ENCODE data around the gene NLK.
"Not testable (repeated sequence)": the region's sequence is repeated elsewhere in the genome, so short reads cannot be mapped to it uniquely, and the experiment has no call there.

The NLK gene

DNA sequence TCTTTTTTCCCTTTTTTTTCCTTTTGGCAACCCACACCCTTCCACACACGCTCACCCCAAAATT is at the start of gene NLK:
TSS of gene NLK (plus strand) at position 21 of the 64 bp plus-strand sequence. CDS start 197 bp downstream, outside the sequence.
- DNase-seq (ENCODE audit: low read depth in 2 of 2): no peak

DNA sequence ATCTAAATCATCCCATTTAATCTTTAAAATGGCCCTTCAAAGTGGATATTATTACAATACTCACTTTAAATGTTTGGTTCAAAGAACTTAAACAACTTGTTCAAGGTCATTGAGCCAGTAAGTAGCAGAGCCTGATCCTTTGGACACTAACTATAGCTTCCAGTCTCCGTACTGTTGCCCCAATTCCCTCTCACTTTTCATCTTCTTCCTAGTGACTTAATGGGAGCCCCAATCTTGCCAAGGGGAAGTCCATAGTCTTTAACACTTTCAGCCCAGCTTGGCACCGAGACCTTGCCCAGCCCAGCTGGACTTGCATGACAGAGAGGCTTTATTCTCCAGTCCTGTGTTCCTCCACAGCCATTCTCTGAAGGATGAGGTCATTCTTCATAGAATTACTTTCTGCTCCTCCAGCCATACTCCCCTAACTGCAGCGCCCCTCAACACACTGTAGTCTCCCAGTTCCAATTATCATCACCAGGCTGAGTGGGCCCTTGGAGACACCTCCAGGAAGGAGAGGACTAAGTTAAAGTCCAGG is 49.2 kb upstream of the NLK start:
- no peak for DNase-seq (ENCODE audit: low read depth in 2 of 2)

DNA sequence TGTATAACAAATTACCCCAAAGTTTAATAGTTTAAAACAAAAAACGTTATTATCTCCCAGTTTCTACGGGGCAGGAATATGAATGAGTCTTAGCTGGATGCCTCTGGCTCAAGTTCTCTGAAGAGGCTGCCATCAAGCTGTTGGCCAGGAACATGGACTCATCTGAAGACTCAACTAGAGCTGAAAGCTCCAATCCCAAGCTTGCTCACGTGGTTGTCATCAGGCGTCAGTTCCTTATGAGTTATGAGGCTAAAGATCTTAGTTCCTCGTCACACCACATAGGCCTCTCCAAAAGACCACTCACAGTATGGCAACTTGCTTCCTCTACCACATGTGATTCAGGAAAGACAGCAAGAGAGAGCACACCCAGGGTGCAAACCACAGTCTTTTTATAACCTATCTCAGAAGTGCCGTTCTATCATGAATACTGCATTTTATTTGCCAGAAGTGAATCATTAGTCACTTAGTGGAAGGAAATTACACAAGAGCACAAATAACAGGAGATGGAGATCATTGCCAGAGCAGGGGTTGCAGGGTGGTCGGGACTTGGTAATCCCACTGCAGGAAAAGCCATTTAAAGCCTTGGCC is 48.7 kb upstream of the NLK start:
- no peak for DNase-seq (ENCODE audit: low read depth in 2 of 2)

DNA sequence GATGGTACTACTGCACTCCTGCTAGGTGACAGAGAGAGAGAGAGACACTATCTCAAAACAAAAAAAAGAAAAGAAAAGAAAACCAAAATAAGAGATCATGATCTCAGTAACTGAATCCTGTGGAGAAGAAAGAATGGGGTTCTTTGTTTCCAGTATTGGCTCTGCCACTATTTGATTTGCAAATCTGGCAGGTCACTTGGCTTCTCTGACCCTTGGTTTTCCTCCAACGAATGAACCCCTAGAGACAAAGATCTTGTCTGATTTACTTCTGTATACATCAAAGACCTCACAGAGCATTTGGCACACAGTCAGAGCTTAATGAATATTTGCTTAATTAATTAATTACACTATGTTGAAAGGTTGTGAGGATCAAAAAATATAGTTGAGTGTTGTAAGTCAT is 47.9 kb upstream of the NLK start:
- no peak for DNase-seq (ENCODE audit: low read depth in 2 of 2)

DNA sequence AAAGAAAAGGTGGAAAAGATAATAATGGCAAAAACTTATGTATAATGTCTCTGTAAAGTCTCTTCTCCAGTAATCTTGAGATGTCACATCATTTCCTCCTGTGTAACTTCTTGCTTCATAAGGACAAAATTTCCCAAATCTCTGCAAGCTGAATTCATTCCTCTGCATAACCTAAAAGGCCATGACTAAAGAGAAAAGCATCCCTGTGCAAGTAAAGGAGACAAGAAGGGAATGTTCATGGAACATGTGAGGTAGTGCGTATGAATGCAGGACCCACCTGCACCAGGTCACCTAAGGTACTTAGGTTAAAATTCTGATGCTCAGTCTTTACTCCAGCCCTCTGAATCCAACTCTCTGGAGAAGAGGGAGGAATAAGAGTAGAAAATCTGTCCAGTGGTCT is 46.9 kb upstream of the NLK start:
- DNase-seq (ENCODE audit: low read depth in 2 of 2): no peak

DNA sequence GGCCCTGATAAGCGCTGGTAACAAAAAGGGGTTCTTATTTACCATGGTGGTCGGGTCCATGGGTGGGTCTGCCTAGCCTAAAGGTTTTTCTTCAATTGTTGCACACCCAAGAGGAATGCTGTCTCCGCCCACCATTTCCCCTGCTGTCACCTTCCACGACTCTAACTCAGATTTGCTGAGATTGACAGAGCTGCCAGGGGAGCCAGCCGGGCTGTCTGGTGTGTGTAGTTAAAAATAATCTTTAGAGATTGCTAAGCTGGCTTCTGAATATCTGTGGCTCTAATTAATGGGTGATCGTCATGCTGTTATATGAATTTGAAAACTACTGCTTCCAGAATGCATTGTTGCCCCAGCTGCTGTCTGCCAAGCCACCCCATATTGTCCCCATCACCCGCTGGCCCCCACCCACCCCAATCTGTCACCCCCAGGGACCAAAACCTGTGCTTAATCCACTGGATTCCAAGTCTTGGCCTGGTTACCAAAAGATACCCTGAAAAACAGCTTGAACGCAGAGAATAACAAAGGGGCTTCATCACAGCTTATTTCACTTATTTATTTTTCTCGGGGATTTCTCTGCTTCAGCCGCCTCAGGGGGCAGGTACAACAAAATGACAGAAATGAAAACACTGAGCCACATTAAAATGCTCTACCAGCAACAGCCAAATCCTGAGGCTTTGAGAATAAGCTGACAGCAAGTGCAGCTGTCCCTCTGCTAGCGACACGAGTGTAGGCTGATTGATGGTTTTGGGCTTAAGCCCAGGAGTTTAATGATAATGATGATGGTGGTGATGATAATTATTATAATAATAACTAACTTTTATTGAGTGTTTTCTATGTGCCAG is 46.1 kb upstream of the NLK start:
- DNase-seq (ENCODE audit: low read depth in 2 of 2): no peak

DNA sequence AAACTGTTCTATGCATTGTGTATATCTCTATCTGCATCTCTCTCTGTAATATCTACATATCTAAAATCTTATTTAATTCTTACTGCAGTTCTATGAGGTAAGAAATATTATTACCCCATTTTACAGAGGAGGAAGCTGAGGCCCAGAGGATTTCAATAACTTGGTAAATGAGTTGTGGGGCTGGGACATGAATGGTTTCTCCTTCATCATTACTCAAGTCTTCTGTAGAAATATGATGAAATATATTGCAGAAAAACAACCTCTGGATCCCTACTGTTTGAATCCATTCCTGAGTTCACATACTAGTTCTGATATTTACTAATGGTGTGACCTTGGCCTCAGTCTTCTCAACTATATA is 45.5 kb upstream of the NLK start:
- DNase-seq (ENCODE audit: low read depth in 2 of 2): no peak

DNA sequence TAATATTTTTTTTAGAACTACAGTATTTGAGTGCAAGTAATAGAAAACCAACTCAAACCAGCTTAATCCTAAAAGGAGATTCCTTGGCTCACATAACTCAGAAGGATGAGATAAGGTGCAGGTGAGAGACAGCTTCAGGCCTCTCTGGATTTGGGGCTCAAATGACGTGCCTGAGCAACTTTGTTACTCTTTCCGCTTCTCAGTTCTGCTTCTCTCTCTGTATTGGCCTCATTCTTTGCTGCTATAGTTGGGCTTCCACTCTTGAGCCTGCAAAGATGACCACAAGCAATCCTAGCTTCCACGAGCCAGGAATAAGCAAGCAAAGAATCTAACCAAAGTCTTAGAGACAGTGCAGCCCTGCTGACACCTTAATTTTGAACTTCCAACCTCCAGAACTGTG is 45.0 kb upstream of the NLK start:
- no peak for DNase-seq (ENCODE audit: low read depth in 2 of 2)

DNA sequence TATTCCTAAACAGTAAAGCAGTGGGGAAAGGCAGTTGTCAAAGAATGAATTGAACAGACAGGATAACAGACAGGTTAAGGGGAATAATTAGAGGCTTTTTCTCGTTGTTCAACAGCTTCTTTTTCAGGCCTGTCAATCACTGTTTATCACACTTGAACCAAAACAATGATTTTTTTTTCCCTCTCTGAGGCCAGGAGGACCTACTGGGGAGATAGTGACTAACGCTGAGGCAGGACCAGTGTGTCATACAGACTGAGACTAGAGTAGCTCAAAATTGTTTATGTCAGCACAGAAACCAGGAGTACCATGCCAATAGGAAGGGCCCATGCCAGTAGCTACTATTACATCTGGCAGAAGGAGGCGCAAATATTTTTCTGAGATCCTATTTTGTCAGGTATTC is 41.3 kb upstream of the NLK start:
- DNase-seq (ENCODE audit: low read depth in 2 of 2): no peak

DNA sequence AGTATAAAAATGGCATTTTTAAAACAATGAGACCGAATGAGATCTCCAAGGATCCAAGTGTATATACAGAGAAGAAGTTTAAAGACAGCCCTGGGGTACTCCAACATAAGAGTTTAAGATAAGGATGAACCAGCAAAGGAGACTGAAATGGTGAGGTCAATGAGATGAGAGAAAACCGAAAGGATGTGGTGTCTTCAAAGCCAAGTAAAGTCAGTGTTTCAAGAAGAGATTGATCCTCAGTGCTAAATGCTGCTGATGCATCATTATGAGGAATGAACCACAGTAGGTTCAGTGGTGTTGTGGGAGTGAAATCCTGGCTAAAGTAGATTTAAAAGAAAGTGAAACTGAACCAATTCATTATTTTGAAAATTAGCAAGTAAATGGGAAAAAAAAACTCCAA is 38.1 kb upstream of the NLK start:
- DNase-seq (ENCODE audit: low read depth in 2 of 2): no peak

DNA sequence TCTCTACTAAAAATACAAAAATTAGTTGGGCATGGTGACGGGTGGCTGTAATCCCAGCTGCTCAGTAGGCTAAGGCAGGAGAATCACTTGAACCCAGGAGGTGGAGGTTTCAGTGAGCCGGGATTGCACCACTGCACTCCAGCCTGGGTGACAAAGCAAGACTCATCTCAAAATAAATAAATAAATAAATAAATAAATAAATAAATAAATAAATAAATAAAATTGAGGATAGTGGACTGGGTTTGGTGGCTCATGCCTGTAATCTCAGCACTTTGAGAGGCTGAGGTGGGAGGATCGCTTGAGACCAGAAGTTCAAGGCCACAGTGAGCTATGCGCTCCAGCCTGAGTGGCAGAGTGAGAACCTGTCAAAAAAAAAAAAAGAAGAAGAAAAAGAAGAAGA is 34.6 kb upstream of the NLK start:
- not testable (repeated sequence) for DNase-seq (ENCODE audit: low read depth in 2 of 2)

DNA sequence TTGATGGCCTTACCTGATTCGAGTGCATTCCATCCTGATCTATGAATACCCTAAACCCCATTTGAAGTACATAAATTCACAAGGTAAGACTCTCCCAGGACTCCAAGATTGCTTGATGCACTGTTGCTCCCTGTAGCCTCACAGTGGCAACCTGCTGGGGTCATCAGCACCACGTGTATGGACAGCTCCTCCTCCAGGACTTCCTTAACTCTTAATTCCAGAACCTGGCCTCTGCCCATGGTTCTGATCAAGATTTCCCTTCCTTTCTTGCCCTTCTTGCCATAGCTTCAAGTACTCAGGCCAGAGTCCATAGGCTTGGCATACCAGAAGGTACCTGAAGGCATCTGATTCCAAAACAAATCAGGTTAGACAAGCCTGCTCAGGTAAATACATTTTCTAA is 34.0 kb upstream of the NLK start:
- no peak for DNase-seq (ENCODE audit: low read depth in 2 of 2)

DNA sequence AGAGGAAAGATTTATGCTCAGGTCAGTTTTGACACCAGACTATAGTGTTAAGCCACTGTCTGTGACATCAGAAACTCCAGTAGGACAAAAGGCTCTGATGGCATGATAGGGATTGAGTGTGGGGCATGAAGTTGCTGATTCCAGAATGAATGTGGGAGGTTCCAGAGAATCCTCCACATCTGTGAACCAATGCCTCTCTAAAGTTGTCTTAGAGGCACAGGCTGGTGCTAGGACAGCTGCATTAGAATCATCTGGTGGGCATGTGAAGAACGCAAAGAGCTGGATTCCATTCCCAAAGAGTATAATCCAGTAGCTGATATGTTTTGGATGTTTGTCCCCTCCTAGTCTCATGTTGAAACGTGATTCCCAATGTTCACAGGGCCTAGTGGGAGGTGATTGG is 32.1 kb upstream of the NLK start:
- no peak for DNase-seq (ENCODE audit: low read depth in 2 of 2)

DNA sequence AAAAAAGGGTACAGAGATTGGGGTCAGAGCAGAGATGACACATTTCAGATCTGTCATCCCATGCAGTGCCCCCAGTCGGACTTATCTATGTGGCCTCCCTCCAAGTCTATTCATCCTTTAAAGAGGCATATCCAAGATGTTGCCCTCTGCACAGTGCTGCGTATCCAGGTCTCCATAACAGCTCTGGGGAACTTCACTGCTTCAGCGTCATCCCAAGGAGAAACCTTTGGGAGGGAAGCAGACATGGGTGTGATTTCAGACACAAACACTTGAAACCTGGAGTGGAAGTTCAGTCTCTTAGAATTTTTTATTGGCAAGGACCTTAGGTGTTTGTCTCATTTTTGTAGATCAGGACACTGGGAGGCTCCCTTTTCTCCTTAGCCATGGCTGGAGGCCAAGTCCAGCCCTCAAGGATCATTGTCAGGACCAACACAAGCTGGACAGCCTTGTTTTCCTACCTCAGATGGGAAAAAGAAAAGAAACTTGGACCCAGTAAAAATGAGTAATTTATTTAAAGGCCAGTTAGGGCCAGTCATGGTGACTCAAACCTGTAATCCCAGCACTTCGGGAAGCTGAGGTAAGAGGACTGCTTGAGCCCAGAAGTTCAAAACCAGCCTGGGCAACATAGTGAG is 23.9 kb upstream of the NLK start:
- no peak for DNase-seq (ENCODE audit: low read depth in 2 of 2)

DNA sequence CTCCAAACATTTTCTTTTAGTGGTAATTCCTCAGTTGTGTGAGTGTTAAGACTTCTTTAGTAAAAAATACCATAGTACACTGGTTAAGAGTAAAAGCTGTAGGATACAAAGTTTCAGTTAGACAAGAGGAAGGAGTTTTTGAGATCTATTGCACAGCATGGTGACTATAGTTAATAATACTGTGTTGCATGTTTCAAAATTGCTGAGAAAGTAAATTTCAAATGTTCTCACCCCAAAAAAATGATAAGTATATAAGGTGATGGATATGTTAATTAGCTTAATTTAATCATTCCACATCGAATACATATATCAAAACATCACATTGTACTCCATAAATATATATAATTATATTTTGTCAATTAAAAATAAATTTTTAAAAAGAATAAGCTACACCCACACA is 22.0 kb upstream of the NLK start:
- no peak for DNase-seq (ENCODE audit: low read depth in 2 of 2)

DNA sequence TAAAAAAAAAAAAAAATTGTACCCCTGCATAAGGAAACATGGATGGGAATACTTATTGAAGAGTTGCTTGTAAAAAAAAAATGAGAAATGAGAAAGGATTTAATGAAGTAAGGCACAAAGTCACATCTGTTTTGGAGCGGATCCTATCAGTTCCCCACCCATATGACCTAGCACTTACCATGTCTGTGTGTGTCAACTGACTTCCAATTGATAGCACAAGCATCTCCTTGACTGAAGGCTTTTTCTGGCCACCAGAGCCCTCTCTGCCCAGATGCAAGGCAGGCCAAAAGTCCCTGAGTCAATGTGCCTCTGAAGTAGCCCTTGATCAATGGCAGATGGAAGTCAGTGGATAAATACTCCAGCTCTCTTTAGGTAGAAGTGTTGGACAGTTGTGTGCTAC is 13.4 kb upstream of the NLK start:
- no peak for DNase-seq (ENCODE audit: low read depth in 2 of 2)

DNA sequence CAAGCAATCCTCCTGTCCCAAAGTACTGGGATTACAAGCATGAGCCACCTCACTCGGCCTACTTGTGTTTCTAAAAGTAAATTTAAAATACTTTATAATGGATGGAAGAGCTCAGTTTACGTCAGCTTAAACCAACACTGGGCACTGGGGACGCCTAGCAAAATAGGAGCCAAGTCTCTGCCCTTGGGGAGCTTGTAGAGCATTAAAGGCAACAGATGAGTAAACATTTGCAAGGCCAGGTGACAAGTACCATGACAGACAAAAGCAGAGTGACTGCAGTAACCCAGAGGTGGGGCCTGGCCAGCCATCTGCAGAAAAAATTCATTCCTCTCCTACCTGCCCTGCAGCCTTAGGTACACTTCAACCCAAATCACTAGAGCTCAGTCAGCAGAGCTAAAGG is 12.1 kb upstream of the NLK start:
- no peak for DNase-seq (ENCODE audit: low read depth in 2 of 2)

DNA sequence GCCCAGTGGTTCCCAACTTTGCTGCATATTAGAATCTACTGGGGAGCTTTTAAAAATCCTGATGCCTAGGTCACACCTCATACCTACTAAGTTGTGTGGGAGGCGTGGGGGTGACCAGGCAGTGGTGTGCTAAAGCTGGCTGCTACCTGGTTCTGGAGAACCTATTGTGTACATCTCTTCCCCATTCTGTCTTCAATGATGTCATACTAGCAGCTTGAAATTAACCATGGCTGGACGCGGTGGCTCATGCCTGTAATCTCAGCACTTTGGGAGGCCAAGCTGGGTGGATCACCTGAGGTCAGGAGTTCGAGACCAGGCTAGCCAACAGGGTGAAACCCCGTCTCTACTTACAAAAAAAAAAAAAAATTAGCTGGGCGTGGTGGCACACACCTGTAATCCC is 11.3 kb upstream of the NLK start:
- no peak for DNase-seq (ENCODE audit: low read depth in 2 of 2)

DNA sequence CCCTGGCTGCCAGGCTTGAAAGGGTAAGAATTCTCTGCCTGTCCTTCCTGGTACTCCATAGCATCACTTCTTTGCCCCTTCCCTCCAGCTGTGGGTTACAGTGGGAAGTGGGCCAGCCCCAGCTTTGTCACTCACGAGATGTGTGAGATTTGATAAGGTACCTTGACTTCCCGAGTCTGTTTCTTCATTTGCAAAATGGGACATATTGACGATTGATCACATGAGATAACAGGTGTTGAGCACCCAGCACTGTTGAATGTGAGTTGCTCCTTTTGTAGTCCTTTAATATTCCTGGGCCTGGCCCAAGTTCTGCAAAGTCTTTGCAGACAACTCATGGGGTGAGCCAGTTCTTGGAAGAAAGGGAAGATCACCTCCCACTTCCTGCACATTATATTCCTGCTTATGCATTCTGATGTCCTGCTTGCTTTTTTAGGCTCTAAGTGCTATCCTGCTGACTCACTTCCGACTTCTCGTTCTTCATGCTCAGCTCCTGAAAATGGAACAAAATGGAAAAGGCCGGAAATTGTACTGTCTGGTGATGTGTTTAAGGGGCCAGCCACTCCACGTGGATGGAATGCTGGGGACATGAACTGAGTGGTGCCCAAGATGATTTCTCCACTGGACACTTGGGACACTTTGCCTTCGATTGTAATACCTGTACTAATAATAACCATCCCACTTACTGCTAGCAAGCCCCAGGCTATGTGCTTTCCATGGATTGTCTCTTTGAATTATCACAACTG is 8.3 kb upstream of the NLK start:
- DNase-seq (ENCODE audit: low read depth in 2 of 2): no peak

DNA sequence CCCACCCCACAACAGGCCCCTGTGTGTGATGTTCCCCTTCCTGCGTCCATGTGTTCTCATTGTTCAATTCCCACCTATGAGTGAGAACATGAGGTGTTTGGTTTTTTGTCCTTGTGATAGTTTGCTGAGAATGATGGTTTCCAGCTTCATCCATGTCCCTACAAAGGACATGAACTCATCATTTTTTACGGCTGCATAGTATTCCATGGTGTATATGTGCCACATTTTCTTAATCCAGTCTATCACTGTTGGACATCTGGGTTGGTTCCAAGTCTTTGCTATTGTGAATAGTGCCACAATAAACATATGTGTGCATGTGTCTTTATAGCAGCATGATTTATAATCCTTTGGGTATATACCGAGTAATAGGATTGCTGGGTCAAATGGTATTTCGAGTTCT is 7.0 kb upstream of the NLK start:
- DNase-seq (ENCODE audit: low read depth in 2 of 2): not testable (repeated sequence)

DNA sequence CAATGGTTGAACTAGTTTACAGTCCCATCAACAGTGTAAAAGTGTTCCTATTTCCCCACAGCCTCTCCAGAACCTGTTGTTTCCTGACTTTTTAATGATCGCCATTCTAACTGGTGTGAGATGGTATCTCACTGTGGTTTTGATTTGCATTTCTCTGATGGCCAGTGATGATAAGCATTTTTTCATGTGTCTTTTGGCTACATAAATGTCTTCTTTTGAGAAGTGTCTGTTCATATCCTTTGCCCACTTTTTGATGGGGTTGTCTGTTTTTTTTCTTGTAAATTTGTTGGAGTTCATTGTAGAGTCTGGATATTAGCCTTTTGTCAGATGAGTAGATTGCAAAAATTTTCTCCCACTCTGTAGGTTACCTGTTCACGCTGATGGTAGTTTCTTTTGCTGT is 6.6 kb upstream of the NLK start:
- DNase-seq (ENCODE audit: low read depth in 2 of 2): not testable (repeated sequence)

DNA sequence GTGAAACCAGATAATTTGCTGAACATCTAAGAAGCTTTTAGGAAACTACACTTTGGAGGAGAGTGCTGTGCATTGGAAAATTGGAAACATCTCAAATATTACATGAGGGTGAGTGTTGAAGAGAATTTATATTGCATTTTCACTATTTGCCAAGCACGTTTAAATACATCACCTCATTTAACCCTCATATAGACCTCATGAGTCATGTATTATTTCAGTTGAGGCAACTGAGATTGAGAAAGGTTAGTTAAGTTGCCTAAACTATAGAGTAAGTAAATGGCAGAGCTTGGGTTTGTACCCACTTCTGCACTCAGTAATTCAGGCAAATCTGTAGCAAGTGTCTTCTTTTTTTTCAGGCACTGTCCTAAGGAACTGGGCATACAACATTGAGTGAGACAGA is 3.7 kb upstream of the NLK start:
- DNase-seq (ENCODE audit: low read depth in 2 of 2): no peak

DNA sequence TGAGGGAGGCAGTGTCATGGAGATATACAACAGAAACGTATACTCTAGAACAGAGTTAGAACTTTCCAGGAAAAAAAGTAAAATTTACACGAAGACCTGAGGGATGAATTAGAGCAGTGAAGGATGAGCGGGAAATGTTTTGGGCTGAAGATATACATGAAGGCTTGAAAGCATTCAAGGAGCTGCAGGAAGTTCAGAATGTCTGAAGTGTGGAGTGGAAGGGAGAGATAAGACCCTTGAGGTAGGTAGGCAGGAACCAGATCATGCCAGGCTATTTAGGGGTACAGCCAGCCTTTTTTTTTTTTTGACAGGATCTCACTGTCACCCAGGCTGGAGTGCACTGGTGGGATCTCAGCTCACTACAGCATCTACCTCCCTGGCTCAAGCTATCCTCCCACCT is 3.2 kb upstream of the NLK start:
- DNase-seq (ENCODE audit: low read depth in 2 of 2): no peak

All from stimulated activated CD4-positive, alpha-beta T cell treated with anti-CD3 and anti-CD28 coated beads, Interleukin-1b, Interleukin-23, amount 100 ng/mL, for 1 hour (primary cell).